Esophagus muscularis mucosa (tissue), 4 donors: ENCODE results near the gene SEPTIN5. TPM values are rescaled to one million over a fixed set of nuclear protein-coding genes. Genes with fewer than 3 reads are reported as not detected.

Experiments
- DNase-seq: peaks from one replicate; pipeline ENCODE4 v3.0.0-alpha.2; 2017; ENCODE audit errors: extremely low spot score
- H3K27ac ChIP-seq, 4 donors: fragments of 200-600 bp; sonication (generic); replicated peaks in 1 of 4; 1 replicate in 3 of 4; 2 replicates in 1 of 4; pipeline ENCODE4 v1.5.1; 2016 to 2019; ENCODE audit warnings: mild to moderate bottlenecking in 1 of 4
- H3K27me3 ChIP-seq, 4 donors: fragments of 200-600 bp; sonication (generic); one replicate each; pipeline versions ENCODE4 v1.5.1 to v1.6.0; 2016 to 2019
- H3K36me3 ChIP-seq, 4 donors: fragments of 200-600 bp; sonication (generic); one replicate each; pipeline ENCODE4 v1.5.1; 2016 to 2019
- H3K4me1 ChIP-seq, 4 donors: fragments of 200-600 bp; sonication (generic); one replicate each; pipeline ENCODE4 v1.5.1; 2016 to 2019
- H3K4me3 ChIP-seq, 4 donors: fragments of 200-600 bp; sonication (generic); 1 replicate in 2 of 4; 2 replicates in 2 of 4; pipeline ENCODE4 v1.5.1; 2016 to 2019; ENCODE audit warnings: mild to moderate bottlenecking in 4 of 4, moderate library complexity in 1 of 4
- H3K9me3 ChIP-seq, 4 donors: fragments of 200-600 bp; sonication (generic); 1 replicate in 3 of 4; 2 replicates in 1 of 4; pipeline ENCODE4 v1.5.1; 2016 to 2019
- CTCF ChIP-seq, 3 experiments: fragments of 200-600 bp in 2 of 3; fragments of 450-650 bp in 1 of 3; sonication (generic) in 2 of 3; IDR thresholded peaks; one replicate each; pipeline ENCODE4 v1.5.1; 2017 to 2019; ENCODE audit warnings: antibody characterized with exemption in 3 of 3, mild to moderate bottlenecking in 2 of 3, moderate library complexity in 1 of 3
- EP300 ChIP-seq: sonication (generic); formaldehyde crosslinking; IDR thresholded peaks from one replicate; pipeline ENCODE4 v1.6.1; 2017; ENCODE audit warnings: antibody characterized with exemption
- POLR2A ChIP-seq: fragments of 450-650 bp; IDR thresholded peaks from one replicate; pipeline ENCODE4 v1.6.1; 2017; ENCODE audit warnings: antibody characterized with exemption, moderate library complexity, mild to moderate bottlenecking, low read depth
- POLR2AphosphoS5 ChIP-seq, 2 donors: sonication (generic); formaldehyde crosslinking; IDR thresholded peaks; one replicate each; pipeline ENCODE4 v1.6.1; 2017; ENCODE audit warnings: antibody characterized with exemption in 2 of 2
- WGBS: methylation state at CpG from one replicate; pipeline ENCODE4 v1.1.5; 2018; 5-methylcytosine and 5-hydroxymethylcytosine counted together
- intact Hi-C: fragments of 100-400 bp; cut with DNase I; formaldehyde crosslinking; loops from one replicate; pipeline ENCODE4 v1.15.1; 2023
- total RNA-seq, 4 donors: library from RNA; depleted of rRNA; stranded (reverse); fragments of >200 nt; gene quantifications; one replicate each; pipeline versions ENCODE4 v1.1.0 to v1.2.1, GENCODE V29; 2016

Gene SEPTIN5
- total RNA-seq, 4 donors from 2014 or later, result 4.2 to 55.4 (median 20.6) TPM

- H3K36me3 ChIP-seq, result no peaks in the 10 kb centered on the region
- H3K9me3 ChIP-seq, result no peaks in the 10 kb centered on the region
- no peak overlapping the region for H3K27ac ChIP-seq
- H3K27me3 ChIP-seq, result peaks cover 0 to 25% (median 0%) of the 10 kb centered on the region in 4 donors
- H3K4me1 ChIP-seq, result peaks cover 0 to 2% (median under 1%) of the 10 kb centered on the region in 4 donors
- intact Hi-C loops, result no loop called here
- WGBS, result 97% methylated on average over 3 of the region's 3 CpGs
- TF ChIP-seq EP300 (no peak), POLR2A (no peak), CTCF (IDR thresholded peaks at IDR 0.05) (no peak), POLR2AphosphoS5 (IDR thresholded peaks at IDR 0.05) (no peak)
- no peak for DNase-seq
- no peak overlapping the region for H3K4me3 ChIP-seq
Measured at GRCh38 chr22:19671316-19671715, 43.0 kb upstream of the SEPTIN5 start.

GRCh38 chr22:19672054-19672776, 42.1 kb upstream of the SEPTIN5 start:
- intact Hi-C loops, result no loop called here
- WGBS, result 93% methylated on average over 9 of the region's 9 CpGs

GRCh38 chr22:19673660-19674059, 40.6 kb upstream of the SEPTIN5 start:
- intact Hi-C loops, result no loop called here
- H3K27ac ChIP-seq, result no peak overlapping the region
- no peak for DNase-seq
- no peaks in the 10 kb centered on the region for H3K9me3 ChIP-seq
- WGBS, result 89% methylated on average over 4 of the region's 4 CpGs
- no peaks in the 10 kb centered on the region for H3K36me3 ChIP-seq
- H3K27me3 ChIP-seq, result peaks cover 0 to 17% (median 0%) of the 10 kb centered on the region in 4 donors
- no peaks in the 10 kb centered on the region for H3K4me1 ChIP-seq
- TF ChIP-seq POLR2AphosphoS5 (IDR thresholded peaks at IDR 0.05), result no peak
- no peak for TF ChIP-seq CTCF (IDR thresholded peaks at IDR 0.05)
- TF ChIP-seq EP300, result no peak
- no peak overlapping the region for H3K4me3 ChIP-seq

More at GRCh38 chr22:19672054-19672776, 42.1 kb upstream of the SEPTIN5 start:
- H3K36me3 ChIP-seq, result no peaks in the 10 kb centered on the region
- no peaks in the 10 kb centered on the region for H3K9me3 ChIP-seq
- no peak overlapping the region for H3K4me3 ChIP-seq
- H3K4me1 ChIP-seq, result no peaks in the 10 kb centered on the region
- no peak for TF ChIP-seq EP300
- no peak for TF ChIP-seq CTCF (IDR thresholded peaks at IDR 0.05)
- no peak for TF ChIP-seq POLR2A
- TF ChIP-seq POLR2AphosphoS5 (IDR thresholded peaks at IDR 0.05), result no peak
- peaks cover 0 to 23% (median 0%) of the 10 kb centered on the region in 4 donors for H3K27me3 ChIP-seq
- no peak overlapping the region for H3K27ac ChIP-seq
- DNase-seq, result no peak

- Histone ChIP-seq H3K27ac (no peak overlapping the region), H3K36me3 (no peaks in the 10 kb centered on the region), H3K9me3 (no peaks in the 10 kb centered on the region), H3K4me3 (no peak overlapping the region), H3K27me3 (peaks cover 0 to 20% (median 0%) of the 10 kb centered on the region in 4 donors), H3K4me1 (no peaks in the 10 kb centered on the region)
- TF ChIP-seq POLR2AphosphoS5 (IDR thresholded peaks at IDR 0.05) (no peak), POLR2A (no peak), CTCF (IDR thresholded peaks at IDR 0.05) (no peak), EP300 (no peak)
- intact Hi-C loops, result no loop called here
- DNase-seq, result no peak
- 74% methylated on average over 11 of the region's 11 CpGs for WGBS
Measured at GRCh38 chr22:19674129-19674928, 40.0 kb upstream of the SEPTIN5 start.
